Caco-2 (cell line): Measurements from ENCODE around the gene STT3A. TPM values are rescaled to one million over a fixed set of nuclear protein-coding genes. Genes with fewer than 3 reads are reported as not detected.

Source experiments
- BruUV-seq: library from RNA; stranded (reverse); fragments of 400-500 nt; replicated peaks from 2 replicates; lab custom pipeline; 2021; lab: Mats Ljungman, UMichigan
- CTCF ChIA-PET: fragments of 300-600 bp; sonication (Branson Sonifier 250); formaldehyde crosslinking; loops from one replicate; lab custom pipeline; 2022; ENCODE audit warnings: antibody characterized with exemption; lab: Charles Lee
- POLR2A ChIA-PET: fragments of 300-600 bp; sonication (Branson Sonifier 250); formaldehyde crosslinking; loops from one replicate; lab custom pipeline; 2022; ENCODE audit warnings: antibody characterized with exemption; lab: Charles Lee
- DNase-seq, 2 experiments: peaks; one replicate each; pipeline versions ENCODE4 v3.0.0 to v3.0.0-alpha.2; 2020 to 2022
- H3K27me3 ChIP-seq: replicated peaks from 2 replicates; pipeline ENCODE4 v1.6.0; 2011; ENCODE audit warnings: low read length; ENCODE audit not compliant: control insufficient read depth, insufficient read depth
- H3K36me3 ChIP-seq: 2 replicates; pipeline ENCODE4 v1.5.1; 2011; ENCODE audit warnings: low read length; ENCODE audit not compliant: control insufficient read depth, insufficient read depth
- H3K4me1 ChIP-seq: fragments of 250-450 bp; sonication (Bioruptor Pico); 2 replicates; pipeline ENCODE4 v1.5.1; 2020; ENCODE audit warnings: mild to moderate bottlenecking
- H3K4me3 ChIP-seq: 2 replicates; pipeline ENCODE4 v1.5.1; 2011; ENCODE audit warnings: low read depth, mild to moderate bottlenecking, control low read depth, low read length
- H3K9me3 ChIP-seq: fragments of 250-450 bp; sonication (Bioruptor Pico); 2 replicates; pipeline ENCODE4 v1.5.1; 2020; ENCODE audit warnings: mild to moderate bottlenecking, moderate library complexity
- H3K27ac Mint-ChIP-seq: one replicate; pipeline ENCODE4 v1.8.0; 2022; ENCODE audit warnings: mixed read lengths; ENCODE audit not compliant: unreplicated experiment
- H3K27me3 Mint-ChIP-seq: one replicate; pipeline ENCODE4 v1.8.0; 2022; ENCODE audit warnings: mixed read lengths; ENCODE audit not compliant: insufficient read depth, unreplicated experiment
- H3K36me3 Mint-ChIP-seq: one replicate; pipeline ENCODE4 v1.8.0; 2022; ENCODE audit warnings: mild to moderate bottlenecking, mixed read lengths; ENCODE audit not compliant: insufficient read depth, unreplicated experiment
- H3K4me1 Mint-ChIP-seq: one replicate; pipeline ENCODE4 v1.8.0; 2022; ENCODE audit warnings: low read depth, mixed read lengths; ENCODE audit not compliant: unreplicated experiment
- H3K4me3 Mint-ChIP-seq: one replicate; pipeline ENCODE4 v1.8.0; 2022; ENCODE audit warnings: mild to moderate bottlenecking, moderate library complexity, mixed read lengths; ENCODE audit not compliant: unreplicated experiment
- H3K9me3 Mint-ChIP-seq: one replicate; pipeline ENCODE4 v1.8.0; 2022; ENCODE audit warnings: mixed read lengths; ENCODE audit not compliant: unreplicated experiment
- CTCF ChIP-seq, 2 experiments: fragments of 200-600 bp in 1 of 2; IDR thresholded peaks; 1 replicate in 1 of 2; 2 replicates in 1 of 2; pipeline versions ENCODE4 v1.5.1 to v1.8.0; 2011 to 2022; ENCODE audit warnings: antibody characterized with exemption in 1 of 2, control low read depth in 1 of 2, inconsistent platforms in 1 of 2, low read depth in 1 of 2, low read length in 1 of 2, mild to moderate bottlenecking in 1 of 2, moderate library complexity in 1 of 2; ENCODE audit not compliant: insufficient read depth in 1 of 2, severe bottlenecking in 1 of 2, unreplicated experiment in 1 of 2
- intact Hi-C: fragments of 100-400 bp; cut with micrococcal nuclease; formaldehyde crosslinking; loops from one replicate; pipeline ENCODE4 v1.10.0; 2022; ENCODE audit not compliant: unreplicated experiment
- total RNA-seq: library from RNA; stranded (reverse); gene quantifications from 2 replicates; pipeline ENCODE4 v1.2.3, GENCODE V29; 2022

The STT3A gene
- total RNA-seq, 1 experiment from 2014 or later: 517 TPM

- DNase-seq: no peak
- Histone ChIP-seq H3K27me3 (no peaks in the 10 kb centered on the region), H3K4me1 (no peaks in the 10 kb centered on the region), H3K4me3 (no peak overlapping the region), H3K9me3 (peaks cover 49% of the 10 kb centered on the region), H3K36me3 (no peaks in the 10 kb centered on the region)
- Mint-ChIP-seq H3K4me3 (no peak overlapping the region), H3K27ac (no peak overlapping the region), H3K36me3 (no peaks in the 10 kb centered on the region), H3K4me1 (no peaks in the 10 kb centered on the region), H3K27me3 (no peaks in the 10 kb centered on the region), H3K9me3 (peaks cover 50% of the 10 kb centered on the region)
- intact Hi-C loops: no loop called here
- CTCF ChIA-PET: no interaction called here
- TF ChIP-seq CTCF (IDR thresholded peaks at IDR 0.05; ENCODE audit: insufficient read depth in 1 of 2, low read depth in 1 of 2, low read length in 1 of 2, severe bottlenecking in 1 of 2, unreplicated experiment in 1 of 2): no peak
- POLR2A ChIA-PET: no interaction called here
- BruUV-seq: no TSS peak
These were observed 38.6 kb upstream of the STT3A start for GRCh38 chr11:125554038-125554437.

GRCh38 chr11:125559888-125560287, 32.8 kb upstream of the STT3A start:
- BruUV-seq: no TSS peak
- Mint-ChIP-seq H3K36me3 (no peaks in the 10 kb centered on the region), H3K4me3 (no peak overlapping the region), H3K4me1 (peaks cover 5% of the 10 kb centered on the region), H3K9me3 (peaks cover 7% of the 10 kb centered on the region), H3K27ac (no peak overlapping the region), H3K27me3 (no peaks in the 10 kb centered on the region)
- DNase-seq: no peak
- intact Hi-C loops: no loop called here
- Histone ChIP-seq H3K4me3 (no peak overlapping the region), H3K9me3 (peaks cover 11% of the 10 kb centered on the region; the same call in 1 of the 2 replicates), H3K4me1 (peaks cover 10% of the 10 kb centered on the region; the same call in 1 of the 2 replicates), H3K36me3 (no peaks in the 10 kb centered on the region; the same call in 1 of the 2 replicates), H3K27me3 (no peaks in the 10 kb centered on the region)
- no peak for TF ChIP-seq CTCF (IDR thresholded peaks at IDR 0.05; ENCODE audit: insufficient read depth in 1 of 2, low read depth in 1 of 2, low read length in 1 of 2, severe bottlenecking in 1 of 2, unreplicated experiment in 1 of 2)
- CTCF ChIA-PET: no interaction called here
- POLR2A ChIA-PET: interaction anchor here (0.5 kb wide), 1 partner anchor 186 kb away, joined by 3 read pairs; the partner anchor contains the start of gene PATE1

- Mint-ChIP-seq H3K27ac (no peak overlapping the region), H3K36me3 (no peaks in the 10 kb centered on the region), H3K9me3 (no peaks in the 10 kb centered on the region), H3K27me3 (no peaks in the 10 kb centered on the region), H3K4me3 (no peak overlapping the region), H3K4me1 (peaks cover 5% of the 10 kb centered on the region)
- no peak for TF ChIP-seq CTCF (IDR thresholded peaks at IDR 0.05; ENCODE audit: insufficient read depth in 1 of 2, low read depth in 1 of 2, low read length in 1 of 2, severe bottlenecking in 1 of 2, unreplicated experiment in 1 of 2)
- peaks cover 11% of the 10 kb centered on the region; the same call in 1 of the 2 replicates for H3K4me1 ChIP-seq
- POLR2A ChIA-PET: no interaction called here
- H3K36me3 ChIP-seq: no peaks in the 10 kb centered on the region; the same call in 1 of the 2 replicates
- BruUV-seq: no TSS peak
- H3K4me3 ChIP-seq: no peak overlapping the region
- H3K9me3 ChIP-seq: no peaks in the 10 kb centered on the region
- H3K27me3 ChIP-seq: no peaks in the 10 kb centered on the region
- CTCF ChIA-PET: no interaction called here
- no peak for DNase-seq
- intact Hi-C loops: no loop called here
These were observed 30.7 kb upstream of the STT3A start for GRCh38 chr11:125561924-125562323.
